ENCODE data around the gene CHST15. TPM values are rescaled to one million over a fixed set of nuclear protein-coding genes. Genes with fewer than 3 reads are reported as not detected.

Gene CHST15
- total and polyA plus RNA-seq, 3 donors from 2014 or later, result 9.3 to 12.8 (median 11.5) TPM

- no peak for DNase-seq
- Histone ChIP-seq H3K27ac (no peak overlapping the region), H3K4me1 (peaks cover 15% of the 10 kb centered on the region), H3K27me3 (no peaks in the 10 kb centered on the region), H3K4me3 (no peak overlapping the region), H3K9me3 (no peaks in the 10 kb centered on the region), H3K36me3 (ENCODE audit: low read depth, missing control alignments) (no peaks in the 10 kb centered on the region)
- intact Hi-C loops (cut with DNase I; ENCODE audit: low total_unique reads), result no loop called here
- 90 to 93% methylated on average over 10 to 12 of the region's 12 CpGs for WGBS, 2 donors
- no peak for TF ChIP-seq POLR2A (IDR thresholded peaks at IDR 0.05)
- no peak for TF ChIP-seq CTCF (IDR thresholded peaks at IDR 0.05)
Measured at GRCh38 chr10:124029559-124029958, 63.8 kb downstream of the CHST15 start.

GRCh38 chr10:124028700-124029480, 64.5 kb downstream of the CHST15 start:
- 90 to 94% methylated on average over 9 to 14 of the region's 14 CpGs for WGBS, 2 donors
- H3K27me3 ChIP-seq, result no peaks in the 10 kb centered on the region
- no peaks in the 10 kb centered on the region for H3K36me3 ChIP-seq (ENCODE audit: low read depth, missing control alignments)
- H3K4me1 ChIP-seq, result peaks cover 14% of the 10 kb centered on the region
- no peak overlapping the region for H3K4me3 ChIP-seq
- H3K27ac ChIP-seq, result no peak overlapping the region
- no peaks in the 10 kb centered on the region for H3K9me3 ChIP-seq
- DNase-seq, result no peak
- intact Hi-C loops (cut with DNase I; ENCODE audit: low total_unique reads), result no loop called here
- TF ChIP-seq POLR2A (IDR thresholded peaks at IDR 0.05) (no peak), CTCF (IDR thresholded peaks at IDR 0.05) (no peak)

- WGBS, 2 donors, result 79 to 81% methylated on average over 8 to 9 of the region's 9 CpGs
- Histone ChIP-seq H3K4me3 (no peak overlapping the region), H3K27me3 (no peaks in the 10 kb centered on the region), H3K36me3 (ENCODE audit: low read depth, missing control alignments) (no peaks in the 10 kb centered on the region), H3K4me1 (peaks cover 1% of the 10 kb centered on the region), H3K27ac (no peak overlapping the region), H3K9me3 (no peaks in the 10 kb centered on the region)
- intact Hi-C loops (cut with DNase I; ENCODE audit: low total_unique reads), result no loop called here
- TF ChIP-seq POLR2A (IDR thresholded peaks at IDR 0.05) (no peak), CTCF (IDR thresholded peaks at IDR 0.05) (no peak)
- DNase-seq, result no peak
Measured at GRCh38 chr10:124027651-124028050, 65.7 kb downstream of the CHST15 start.

- Histone ChIP-seq H3K27me3 (no peaks in the 10 kb centered on the region), H3K9me3 (no peaks in the 10 kb centered on the region), H3K4me3 (no peak overlapping the region), H3K4me1 (no peaks in the 10 kb centered on the region), H3K36me3 (ENCODE audit: low read depth, missing control alignments) (no peaks in the 10 kb centered on the region), H3K27ac (no peak overlapping the region)
- intact Hi-C loops (cut with DNase I; ENCODE audit: low total_unique reads), result no loop called here
- no peak for DNase-seq
- TF ChIP-seq CTCF (IDR thresholded peaks at IDR 0.05) (no peak), POLR2A (IDR thresholded peaks at IDR 0.05) (no peak)
- WGBS, 2 donors, result 75 to 91% methylated on average over 12 of the region's 12 CpGs
Measured at GRCh38 chr10:124027031-124027611, 66.3 kb downstream of the CHST15 start.

- no peaks in the 10 kb centered on the region for H3K27me3 ChIP-seq
- 80 to 88% methylated on average over 10 of the region's 10 CpGs for WGBS, 2 donors
- no peaks in the 10 kb centered on the region for H3K4me1 ChIP-seq
- intact Hi-C loops (cut with DNase I; ENCODE audit: low total_unique reads), result no loop called here
- no peaks in the 10 kb centered on the region for H3K36me3 ChIP-seq (ENCODE audit: low read depth, missing control alignments)
- H3K9me3 ChIP-seq, result no peaks in the 10 kb centered on the region
- no peak overlapping the region for H3K27ac ChIP-seq
- DNase-seq, result no peak
- TF ChIP-seq CTCF (IDR thresholded peaks at IDR 0.05), result no peak
- TF ChIP-seq POLR2A (IDR thresholded peaks at IDR 0.05), result no peak
- no peak overlapping the region for H3K4me3 ChIP-seq
Measured at GRCh38 chr10:124026589-124026939, 66.8 kb downstream of the CHST15 start.
